CD4-positive, alpha-beta T cell treated with Interferon gamma for 1 hour (primary cell): ENCODE measurements around the gene PIP4K2C.
"Not testable (repeated sequence)": the region's sequence is repeated elsewhere in the genome, so short reads cannot be mapped to it uniquely, and the experiment has no call there.

ENCODE experiments used
- DNase-seq: peaks from one replicate; pipeline ENCODE4 v3.0.0-alpha.2; 2020

PIP4K2C gene

GRCh38 chr12:57560516-57560915 lies 30.5 kb upstream of the PIP4K2C start:
- DNase-seq = no peak

- not testable (repeated sequence) for DNase-seq
These were observed 29.9 kb upstream of the PIP4K2C start for GRCh38 chr12:57561117-57561516.

GRCh38 chr12:57563358-57563757 lies 27.6 kb upstream of the PIP4K2C start:
- DNase-seq = no peak

- no peak for DNase-seq
These were observed 26.7 kb upstream of the PIP4K2C start for GRCh38 chr12:57564178-57564740.

- DNase-seq = no peak
These were observed 22.2 kb upstream of the PIP4K2C start for GRCh38 chr12:57568838-57569237.

- no peak for DNase-seq
These were observed 21.1 kb upstream of the PIP4K2C start for GRCh38 chr12:57569858-57570257.

GRCh38 chr12:57570438-57570837 lies 20.6 kb upstream of the PIP4K2C start:
- not testable (repeated sequence) for DNase-seq

GRCh38 chr12:57571926-57572762 lies 18.8 kb upstream of the PIP4K2C start:
- no peak for DNase-seq

- no peak for DNase-seq
These were observed 16.2 kb upstream of the PIP4K2C start for GRCh38 chr12:57574795-57575194.

GRCh38 chr12:57575771-57576612 lies 15.0 kb upstream of the PIP4K2C start:
- DNase-seq = no peak

- DNase-seq = no peak
These were observed 14.3 kb upstream of the PIP4K2C start for GRCh38 chr12:57576613-57577160.

- no peak for DNase-seq
These were observed 12.8 kb upstream of the PIP4K2C start for GRCh38 chr12:57577981-57578758.

GRCh38 chr12:57579011-57579410 lies 12.0 kb upstream of the PIP4K2C start:
- no peak for DNase-seq

GRCh38 chr12:57579677-57580465 lies 11.1 kb upstream of the PIP4K2C start:
- no peak for DNase-seq

- DNase-seq = no peak
These were observed 10.6 kb upstream of the PIP4K2C start for GRCh38 chr12:57580466-57580795.

- DNase-seq = no peak
These were observed 9.2 kb upstream of the PIP4K2C start for GRCh38 chr12:57581802-57582201.

GRCh38 chr12:57582440-57582839 lies 8.6 kb upstream of the PIP4K2C start:
- DNase-seq = no peak

- peak; percentile 76 for DNase-seq
These were observed 7.8 kb upstream of the PIP4K2C start for GRCh38 chr12:57583008-57583831.

GRCh38 chr12:57584050-57584449 lies 6.9 kb upstream of the PIP4K2C start:
- no peak for DNase-seq

- no peak for DNase-seq
These were observed 6.3 kb upstream of the PIP4K2C start for GRCh38 chr12:57584690-57585089.

- DNase-seq = no peak
These were observed 5.8 kb upstream of the PIP4K2C start for GRCh38 chr12:57585156-57585555.
